GM19043 (cell line): ENCODE data around the gene CFAP97D1.

Source experiments
- ATAC-seq: cut with Tn5 transposase; IDR thresholded peaks from one replicate; pipeline ENCODE4 v1.9.1; 2021; ENCODE audit warnings: low read depth; ENCODE audit not compliant: unreplicated experiment

Gene CFAP97D1

GRCh38 chr17:43823350-43824084 lies 43.3 kb downstream of the CFAP97D1 start:
- no peak for ATAC-seq

DNA sequence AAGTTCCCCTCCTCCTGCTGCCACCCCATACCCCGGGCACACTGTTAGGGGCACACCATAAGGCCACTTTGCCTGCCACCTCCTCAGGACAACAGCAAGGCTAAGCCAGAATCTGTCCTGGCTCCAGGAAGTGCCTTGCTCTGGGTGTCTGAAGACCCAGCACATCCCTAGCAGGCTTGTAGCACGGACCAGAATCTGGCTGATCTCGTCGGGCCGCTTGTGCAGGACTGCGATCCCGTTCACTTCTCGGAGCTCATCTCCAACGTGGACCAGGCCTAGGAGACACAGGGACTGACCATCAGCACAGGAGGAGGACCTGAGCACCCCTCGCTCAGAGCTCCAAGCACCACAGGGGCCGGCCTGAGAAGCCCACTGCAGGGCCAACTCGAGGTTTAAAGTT lies 45.3 kb downstream of the CFAP97D1 start:
- ATAC-seq, result no peak

- ATAC-seq, result no peak
Measured at GRCh38 chr17:43826206-43826605, 46.0 kb downstream of the CFAP97D1 start.

GRCh38 chr17:43827596-43827995 lies 47.4 kb downstream of the CFAP97D1 start:
- ATAC-seq, result no peak

DNA sequence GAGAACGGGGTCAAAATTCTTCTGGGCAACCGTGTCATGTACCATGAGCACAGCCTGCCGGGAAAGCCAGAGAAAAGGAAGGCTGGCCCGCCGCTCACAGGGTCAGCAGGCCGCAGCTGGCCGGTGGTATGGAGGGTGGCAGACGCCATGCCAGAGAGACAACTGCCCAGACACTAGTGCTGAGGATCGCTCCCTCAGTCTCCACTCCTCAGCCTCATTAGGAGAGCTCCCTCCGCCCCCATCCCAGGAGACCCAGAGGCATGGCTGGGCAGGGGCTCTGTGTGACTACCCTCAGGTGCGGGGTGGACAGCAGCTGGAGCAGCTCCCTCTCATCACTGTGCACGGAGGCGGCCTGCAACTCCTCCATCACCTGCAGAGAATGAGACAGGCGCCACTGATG lies 49.5 kb downstream of the CFAP97D1 start:
- no peak for ATAC-seq

GRCh38 chr17:43830510-43831140 lies 50.4 kb downstream of the CFAP97D1 start:
- no peak for ATAC-seq

DNA sequence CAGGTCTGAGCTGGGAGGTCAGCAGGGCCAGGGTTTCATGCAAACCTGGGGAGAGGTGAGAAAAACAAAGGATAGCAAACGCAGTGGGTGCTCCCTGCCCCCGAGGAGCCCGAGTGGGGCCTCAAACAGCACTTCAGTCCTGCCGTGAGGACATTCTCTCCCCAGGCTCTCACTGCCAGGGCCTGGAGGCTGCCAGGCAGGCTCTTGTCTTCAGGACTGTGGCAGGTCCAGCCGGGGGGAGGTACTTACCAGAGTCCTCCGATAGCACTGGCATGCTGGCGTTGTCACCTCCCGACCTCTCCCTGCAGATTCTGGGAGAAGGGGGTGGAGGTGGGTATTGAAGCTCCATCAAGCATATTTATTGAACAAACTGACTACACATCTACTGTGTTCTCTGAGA lies 51.4 kb downstream of the CFAP97D1 start:
- no peak for ATAC-seq

DNA sequence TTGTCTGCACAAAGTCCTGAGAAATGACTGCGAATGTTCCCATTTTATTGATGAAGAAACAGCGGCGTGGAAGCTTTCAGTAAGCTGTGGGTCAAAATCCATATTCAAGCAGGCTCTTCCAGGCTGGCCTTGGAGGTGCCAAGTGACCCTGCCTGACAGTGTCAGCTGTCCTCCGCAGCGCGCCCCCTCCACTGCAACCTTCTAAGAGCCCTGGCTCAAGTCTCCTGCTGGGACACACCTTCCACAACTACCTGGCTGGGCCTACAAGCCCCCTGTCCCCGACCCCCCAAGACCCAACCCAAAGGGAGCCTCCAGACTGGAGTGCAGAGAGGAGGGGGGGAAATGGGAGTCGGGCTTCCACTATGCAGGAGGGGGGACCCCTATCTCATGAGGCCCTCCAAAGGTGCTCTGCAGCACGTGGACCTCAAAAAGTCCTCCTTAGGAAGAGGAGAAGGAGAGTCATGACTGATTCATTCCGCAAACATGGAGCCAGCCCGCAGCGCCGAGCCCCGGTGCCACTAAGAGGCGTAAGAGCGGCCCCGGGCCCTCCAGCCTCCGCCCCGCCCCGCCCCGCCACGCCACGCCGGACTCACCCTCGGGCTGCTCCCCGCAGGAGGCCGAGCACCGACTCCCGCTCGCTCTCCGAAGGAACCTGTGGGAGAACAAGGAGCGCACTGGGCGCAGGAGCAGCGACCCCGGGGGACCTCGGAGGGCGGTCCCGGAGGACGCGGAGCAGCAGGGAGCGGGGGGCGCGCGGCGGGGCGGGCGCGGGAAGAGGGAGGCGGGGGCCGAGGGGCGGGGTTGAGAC lies 52.1 kb downstream of the CFAP97D1 start:
- no peak for ATAC-seq

- ATAC-seq, result no peak
Measured at GRCh38 chr17:43832976-43833829, 53.0 kb downstream of the CFAP97D1 start, which contains the start of gene MPP3. TSS of gene MPP3 (minus strand) at chr17:43833146. CDS start at chr17:43831906, 1,240 bp downstream.

- no peak for ATAC-seq
Measured at GRCh38 chr17:43834106-43834505, 53.9 kb downstream of the CFAP97D1 start.
